ENCODE results near the gene MCHR1.
"Not testable (repeated sequence)": the region's sequence is repeated elsewhere in the genome, so short reads cannot be mapped to it uniquely, and the experiment has no call there.

The MCHR1 gene

GRCh38 chr22:40679249-40679963 lies at the start of gene MCHR1:
Gene MCHR1 (plus strand): TSS chr22:40679484. CDS start chr22:40679653, 169 bp downstream.
- no peak for DNase-seq

- DNase-seq: no peak
Measured at GRCh38 chr22:40631925-40632324, 47.4 kb upstream of the MCHR1 start.

- no peak for DNase-seq
Measured at GRCh38 chr22:40633036-40633435, 46.2 kb upstream of the MCHR1 start.

- DNase-seq: no peak
Measured at GRCh38 chr22:40634119-40634903, 45.0 kb upstream of the MCHR1 start.

GRCh38 chr22:40635043-40635939 lies 44.0 kb upstream of the MCHR1 start:
- no peak for DNase-seq

- DNase-seq: no peak
Measured at GRCh38 chr22:40635940-40636379, 43.3 kb upstream of the MCHR1 start.

- DNase-seq: peak; percentile 99
Measured at GRCh38 chr22:40636380-40637182, 42.7 kb upstream of the MCHR1 start, which contains the start of gene MRTFA. Gene MRTFA (minus strand): TSS chr22:40636719.

GRCh38 chr22:40637183-40638150 lies 41.8 kb upstream of the MCHR1 start:
- DNase-seq: no peak

- no peak for DNase-seq
Measured at GRCh38 chr22:40638261-40638660, 41.0 kb upstream of the MCHR1 start.

- DNase-seq: no peak
Measured at GRCh38 chr22:40641269-40641668, 38.0 kb upstream of the MCHR1 start.

GRCh38 chr22:40642316-40642715 lies 37.0 kb upstream of the MCHR1 start:
- no peak for DNase-seq

- no peak for DNase-seq
Measured at GRCh38 chr22:40645579-40646197, 33.6 kb upstream of the MCHR1 start.

- no peak for DNase-seq
Measured at GRCh38 chr22:40648386-40648785, 30.9 kb upstream of the MCHR1 start.

GRCh38 chr22:40651057-40651456 lies 28.2 kb upstream of the MCHR1 start:
- DNase-seq: no peak

- DNase-seq: peak; percentile 94
Measured at GRCh38 chr22:40651563-40652501, 27.5 kb upstream of the MCHR1 start.

- DNase-seq: no peak
Measured at GRCh38 chr22:40653361-40653760, 25.9 kb upstream of the MCHR1 start.

- DNase-seq: no peak
Measured at GRCh38 chr22:40654522-40655167, 24.6 kb upstream of the MCHR1 start.

- DNase-seq: not testable (repeated sequence)
Measured at GRCh38 chr22:40655941-40656340, 23.3 kb upstream of the MCHR1 start.

GRCh38 chr22:40656651-40657050 lies 22.6 kb upstream of the MCHR1 start:
- not testable (repeated sequence) for DNase-seq

All from DMS153 (cell line).